ENCODE results near the gene KPNA4.

DNA sequence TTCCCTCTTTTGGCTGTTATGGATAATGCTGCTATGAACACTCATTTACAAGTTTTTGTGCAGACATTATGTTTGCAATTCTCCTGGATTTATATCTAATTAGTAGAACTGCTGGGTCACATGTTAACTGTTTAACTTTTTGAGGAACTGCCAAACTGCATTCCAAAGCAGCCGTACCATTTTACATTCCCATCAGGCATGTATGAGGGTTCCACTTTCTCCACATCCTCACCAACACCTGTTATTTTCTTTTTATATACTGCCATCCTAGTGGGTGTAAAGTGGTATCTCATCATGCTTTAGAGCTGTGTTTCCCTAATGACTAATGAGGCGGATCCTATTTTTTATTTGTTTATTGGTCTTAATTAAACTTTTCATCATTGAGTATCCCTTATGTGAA lies 9.2 kb downstream of the KPNA4 start:
- TF ChIP-seq, protein P1, sequence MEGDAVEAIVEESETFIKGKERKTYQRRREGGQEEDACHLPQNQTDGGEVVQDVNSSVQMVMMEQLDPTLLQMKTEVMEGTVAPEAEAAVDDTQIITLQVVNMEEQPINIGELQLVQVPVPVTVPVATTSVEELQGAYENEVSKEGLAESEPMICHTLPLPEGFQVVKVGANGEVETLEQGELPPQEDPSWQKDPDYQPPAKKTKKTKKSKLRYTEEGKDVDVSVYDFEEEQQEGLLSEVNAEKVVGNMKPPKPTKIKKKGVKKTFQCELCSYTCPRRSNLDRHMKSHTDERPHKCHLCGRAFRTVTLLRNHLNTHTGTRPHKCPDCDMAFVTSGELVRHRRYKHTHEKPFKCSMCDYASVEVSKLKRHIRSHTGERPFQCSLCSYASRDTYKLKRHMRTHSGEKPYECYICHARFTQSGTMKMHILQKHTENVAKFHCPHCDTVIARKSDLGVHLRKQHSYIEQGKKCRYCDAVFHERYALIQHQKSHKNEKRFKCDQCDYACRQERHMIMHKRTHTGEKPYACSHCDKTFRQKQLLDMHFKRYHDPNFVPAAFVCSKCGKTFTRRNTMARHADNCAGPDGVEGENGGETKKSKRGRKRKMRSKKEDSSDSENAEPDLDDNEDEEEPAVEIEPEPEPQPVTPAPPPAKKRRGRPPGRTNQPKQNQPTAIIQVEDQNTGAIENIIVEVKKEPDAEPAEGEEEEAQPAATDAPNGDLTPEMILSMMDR (IDR thresholded peaks at IDR 0.05), result no peak
- TF ChIP-seq POLR2A (IDR thresholded peaks at IDR 0.05), result no peak
